ENCODE measurements around the gene MST1R. TPM values are rescaled to one million over a fixed set of nuclear protein-coding genes. Genes with fewer than 3 reads are reported as not detected.

MST1R gene
- total RNA-seq, 1 experiment from 2014 or later, result 0.36 TPM

DNA sequence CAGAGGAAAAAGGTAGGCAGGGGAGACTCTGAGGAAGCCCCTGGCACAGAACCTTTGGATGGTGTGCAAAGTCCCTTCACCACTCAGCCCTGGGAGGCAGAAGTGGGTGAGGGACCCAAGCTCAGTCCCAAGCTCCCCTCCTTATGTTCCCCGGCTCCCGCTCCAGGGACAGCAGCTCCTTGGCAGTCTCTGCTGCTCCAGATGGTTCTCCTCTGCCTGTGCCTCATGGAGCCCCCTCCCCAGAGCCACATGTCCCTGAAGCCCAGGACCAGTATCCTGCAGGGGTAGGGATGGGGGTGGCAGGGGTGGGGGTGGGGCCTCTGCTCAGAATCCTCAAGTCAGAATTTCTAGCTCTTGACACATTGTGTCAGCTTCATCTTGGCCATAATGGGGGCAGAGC is 26.0 kb downstream of the MST1R start:
- no peak for DNase-seq (ENCODE audit: low read depth)

DNA sequence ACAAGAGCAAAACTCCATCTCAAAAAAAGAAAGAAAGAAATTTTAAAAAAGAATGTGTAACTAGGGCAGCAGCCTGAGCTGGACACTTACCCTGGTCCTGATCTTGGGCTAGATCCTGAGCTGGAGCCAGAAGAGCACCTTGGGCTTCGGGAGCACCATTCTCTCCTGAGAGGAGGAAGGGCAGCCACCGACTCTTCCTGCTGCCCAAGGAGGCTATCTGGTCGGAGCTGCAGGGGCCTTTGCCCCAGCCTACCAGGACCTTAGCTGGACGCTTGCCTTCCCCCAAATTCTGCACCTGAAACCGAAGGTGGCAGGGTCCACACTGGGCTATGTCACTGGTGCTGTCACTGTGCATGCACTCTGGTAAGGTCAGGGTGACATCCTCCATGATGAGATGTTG is 27.1 kb downstream of the MST1R start:
- DNase-seq (ENCODE audit: low read depth), result no peak

- no peak for DNase-seq (ENCODE audit: low read depth)
These were observed 30.1 kb downstream of the MST1R start for GRCh38 chr3:49873623-49874022.

GRCh38 chr3:49872801-49873281 is 30.8 kb downstream of the MST1R start:
- DNase-seq (ENCODE audit: low read depth), result peak; percentile 38

DNA sequence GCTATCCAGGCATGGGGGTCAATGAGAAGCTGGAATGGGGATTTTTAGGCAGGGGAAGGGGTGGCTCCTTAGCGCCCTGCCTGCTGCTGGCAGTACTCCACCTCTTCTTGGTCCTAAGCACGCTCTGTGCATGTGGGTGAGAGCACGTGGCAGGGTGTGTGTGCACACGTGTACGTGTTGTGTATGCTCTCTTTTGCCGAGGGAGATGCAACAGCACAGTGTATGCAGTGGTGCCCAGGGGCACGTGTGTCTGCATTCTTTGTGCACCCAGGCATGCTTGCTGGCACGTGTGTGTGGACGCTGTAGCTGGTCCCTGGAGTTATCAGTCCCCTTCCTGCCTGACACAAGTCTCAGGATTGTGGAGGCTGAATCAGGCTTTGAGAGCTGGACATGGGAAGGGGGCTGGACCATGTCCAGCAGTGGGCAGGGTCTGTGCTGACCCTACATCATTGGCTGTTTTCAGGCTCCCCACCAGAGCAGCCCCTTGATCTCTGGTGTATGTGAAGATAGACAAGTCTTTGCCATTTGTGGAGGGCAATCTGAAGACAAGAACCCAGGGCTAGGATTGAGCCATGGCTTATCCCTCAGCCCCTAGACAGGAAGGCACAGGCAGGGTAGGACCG is 32.0 kb downstream of the MST1R start:
- no peak for DNase-seq (ENCODE audit: low read depth)

GRCh38 chr3:49869525-49870126 is 34.0 kb downstream of the MST1R start, which contains the start of gene CAMKV:
CAMKV (minus strand) TSS chr3:49869906; CDS start chr3:49862388, 7,518 bp downstream.
- DNase-seq (ENCODE audit: low read depth), result no peak

- no peak for DNase-seq (ENCODE audit: low read depth)
These were observed 34.7 kb downstream of the MST1R start for GRCh38 chr3:49868862-49869466.

- peak; percentile 49 for DNase-seq (ENCODE audit: low read depth)
These were observed 35.8 kb downstream of the MST1R start for GRCh38 chr3:49867871-49868321.

DNA sequence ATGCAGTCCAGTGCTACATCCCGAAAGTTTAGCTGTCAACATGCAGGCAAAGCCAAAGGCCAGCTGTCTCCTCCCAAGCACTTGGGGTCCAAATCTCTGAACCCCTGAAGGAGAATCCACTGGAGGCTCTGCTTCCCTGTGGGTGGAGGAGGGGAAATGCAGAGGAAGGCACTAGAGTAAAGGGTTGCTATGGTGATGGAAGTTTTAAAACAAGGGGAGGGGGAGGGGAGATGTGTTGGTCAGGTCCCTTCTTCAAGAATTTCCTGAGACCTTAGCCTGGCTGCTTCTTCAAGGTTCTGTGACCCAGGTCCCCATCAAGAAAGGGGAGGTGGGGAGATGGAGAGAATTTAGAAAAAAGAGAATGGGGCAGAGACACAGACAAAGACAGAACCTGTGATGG is 36.3 kb downstream of the MST1R start:
- no peak for DNase-seq (ENCODE audit: low read depth)

DNA sequence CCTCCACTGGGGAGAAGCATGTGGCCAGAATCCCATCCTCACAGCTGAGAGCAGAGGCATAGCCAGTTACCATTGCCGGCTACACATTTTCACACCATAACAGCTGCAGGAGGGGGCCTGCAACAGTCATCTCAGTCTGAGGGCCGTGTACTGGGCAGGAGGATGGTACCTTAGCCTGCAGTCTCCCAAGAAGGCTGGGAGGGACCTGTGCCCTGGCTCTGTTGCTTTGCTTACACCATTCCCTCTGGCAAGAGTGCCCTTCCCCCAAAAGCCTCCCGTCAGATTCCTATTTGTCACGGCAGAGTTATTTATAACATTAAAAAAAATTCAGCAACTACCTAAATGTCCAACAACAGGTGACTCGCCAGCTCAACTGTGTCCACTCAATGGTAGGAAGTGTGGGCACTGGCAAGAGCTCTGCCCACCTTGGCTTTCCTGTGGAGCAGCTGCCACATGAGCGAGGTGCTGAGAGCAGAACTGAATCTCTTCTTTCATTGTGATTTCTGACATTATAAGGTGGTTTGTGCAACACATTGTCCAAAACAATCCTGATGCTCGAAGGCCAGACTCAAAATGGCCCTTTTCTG is 38.4 kb downstream of the MST1R start:
- no peak for DNase-seq (ENCODE audit: low read depth)

DNA sequence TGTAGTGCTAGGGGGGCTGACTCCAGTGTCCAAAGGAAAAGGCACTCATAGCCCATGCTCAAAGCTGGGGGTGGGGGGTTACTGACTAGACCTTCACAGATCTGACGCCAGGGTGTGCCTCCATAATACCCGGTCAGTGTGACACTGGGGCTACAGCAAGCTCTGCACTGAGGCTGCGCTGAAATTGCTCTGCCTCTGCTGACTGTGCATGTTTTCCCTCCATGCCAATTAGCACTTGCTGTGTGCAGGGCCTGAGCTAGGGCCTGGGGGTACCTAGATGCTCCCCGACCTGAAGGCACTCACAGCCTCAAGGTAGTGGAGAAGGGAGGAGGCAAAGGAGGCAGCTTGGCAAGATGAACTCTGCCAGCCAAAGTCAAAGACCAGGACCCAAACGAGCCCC is 39.2 kb downstream of the MST1R start:
- DNase-seq (ENCODE audit: low read depth), result no peak

DNA sequence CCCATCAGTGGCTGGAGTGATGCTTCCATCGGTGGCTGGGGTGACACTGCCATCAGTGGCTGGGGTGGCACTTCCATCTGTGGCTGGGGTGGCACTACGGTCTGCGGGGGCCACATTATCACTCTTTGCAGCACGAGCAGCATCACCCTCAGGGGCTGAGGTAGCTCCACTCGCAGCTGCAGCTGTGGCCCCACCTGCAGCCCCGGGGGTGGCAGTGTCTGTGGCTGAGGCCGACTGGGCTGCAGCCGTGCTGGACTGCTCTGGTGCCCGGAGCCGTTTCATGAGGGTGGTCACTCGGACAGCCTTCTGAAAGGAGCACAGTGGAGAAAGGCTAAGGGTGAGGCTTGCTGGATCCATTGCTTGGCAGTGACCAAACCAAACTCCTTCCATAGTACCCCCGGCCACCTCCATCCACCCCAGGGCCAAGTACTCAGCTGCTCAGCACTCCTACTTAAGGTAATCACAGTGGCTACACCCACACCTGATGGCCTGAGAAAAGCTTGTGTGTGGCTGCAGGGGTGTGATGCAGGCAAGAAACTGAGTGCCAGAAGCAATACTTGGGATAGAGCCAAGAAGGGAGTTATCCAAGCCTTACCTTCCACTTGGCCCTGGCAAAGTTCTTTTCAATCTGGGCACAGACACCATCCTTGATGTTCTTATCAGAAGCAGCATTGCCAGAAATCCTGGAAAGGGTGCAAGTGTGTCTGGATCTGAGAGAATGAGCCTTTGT is 43.9 kb downstream of the MST1R start:
- DNase-seq (ENCODE audit: low read depth), result no peak

GRCh38 chr3:49856181-49857005 is 47.3 kb downstream of the MST1R start, which contains the start of gene TRAIP:
TRAIP (minus strand) TSS chr3:49856564; CDS start chr3:49856453, 111 bp downstream.
- peak; percentile 92 for DNase-seq (ENCODE audit: low read depth)

- no peak for DNase-seq (ENCODE audit: low read depth)
These were observed 48.0 kb downstream of the MST1R start for GRCh38 chr3:49855662-49856061.

GRCh38 chr3:49845694-49846093 is 58.0 kb downstream of the MST1R start:
- DNase-seq (ENCODE audit: low read depth), result no peak

DNA sequence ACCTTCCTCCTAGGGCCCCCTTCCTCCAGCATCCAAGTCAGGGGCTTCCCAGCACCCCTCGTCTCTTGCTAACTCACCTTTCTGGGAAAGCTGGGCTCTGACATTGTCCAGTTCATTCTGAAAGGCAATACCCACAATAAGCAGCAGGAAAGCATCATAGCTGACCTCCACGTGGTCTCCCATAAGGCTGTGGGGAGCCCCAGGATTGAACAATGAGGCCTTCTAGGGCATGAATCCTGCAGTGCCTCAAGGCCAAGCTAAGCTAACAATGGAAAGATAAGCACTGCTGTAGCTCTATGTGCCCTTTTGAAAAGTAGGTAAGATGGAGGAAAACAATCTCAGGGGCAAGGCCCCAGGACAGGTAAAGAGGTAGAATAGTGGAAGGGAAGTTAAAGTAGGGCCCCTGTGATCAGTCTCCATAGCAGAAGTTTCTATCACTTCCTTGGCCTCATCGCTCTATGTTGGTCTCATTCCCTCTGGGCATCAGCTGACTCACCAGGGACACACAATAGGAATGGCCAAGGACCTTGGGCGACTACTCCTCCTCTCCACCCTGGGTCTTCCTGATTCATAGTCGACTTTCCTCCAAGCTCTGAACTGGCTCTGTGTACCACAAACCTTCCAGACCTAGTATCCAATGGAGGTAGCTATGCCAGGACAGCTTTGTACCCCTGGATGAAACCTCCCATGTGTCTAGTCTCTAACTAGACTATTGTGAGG is 59.0 kb downstream of the MST1R start:
- DNase-seq (ENCODE audit: low read depth), result peak; percentile 21

DNA sequence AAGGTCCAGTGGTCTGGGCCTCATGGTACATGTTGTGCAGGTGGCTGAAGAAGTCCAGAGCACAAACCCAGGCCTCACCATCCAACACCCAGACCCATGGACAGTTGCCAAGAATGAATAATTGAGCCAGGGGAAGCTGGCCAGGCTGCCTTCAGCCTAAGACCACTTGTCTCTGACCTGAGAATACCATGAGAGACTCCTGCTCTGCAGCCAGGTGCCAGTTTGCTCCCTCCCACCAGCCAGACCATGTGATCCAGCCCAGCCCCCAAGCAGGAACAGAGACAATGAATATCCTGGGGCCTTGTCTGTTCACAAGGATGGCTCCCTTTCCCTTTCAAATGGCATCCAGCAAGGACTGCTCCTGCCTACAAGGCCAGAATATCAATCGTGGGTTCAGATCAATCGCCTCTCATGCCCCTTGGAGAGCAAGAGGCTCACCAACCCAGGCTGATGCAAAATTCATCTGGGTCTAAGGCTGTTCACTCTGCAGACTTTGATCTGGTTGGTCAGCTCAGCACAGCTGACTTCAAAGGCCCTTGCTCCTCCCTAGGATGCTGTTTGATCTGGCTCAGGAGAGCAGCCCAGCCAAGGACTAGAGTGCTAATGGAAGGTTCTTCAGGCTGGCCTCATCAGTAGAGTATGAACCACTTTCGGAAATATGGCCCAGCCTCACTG is 60.7 kb downstream of the MST1R start:
- no peak for DNase-seq (ENCODE audit: low read depth)

- DNase-seq (ENCODE audit: low read depth), result no peak
These were observed 61.9 kb downstream of the MST1R start for GRCh38 chr3:49841806-49842205.

- DNase-seq (ENCODE audit: low read depth), result peak; percentile 23
These were observed 62.5 kb downstream of the MST1R start for GRCh38 chr3:49841126-49841696.

Data from RPMI7951 (cell line).